ENCODE data around the gene RAD18.

RAD18 gene

GRCh38 chr3:8967553-8967952 lies 4.3 kb upstream of the RAD18 start:
- ChIA-PET CTCF (interaction anchor here (0.6 to 11.7 kb wide), 4 partner anchors 14 to 417 kb away, joined by 3 to 136 read pairs (median 5); no protein-coding TSS in a partner anchor), POLR2A (no interaction called here)
- Histone ChIP-seq H3K9me3 (ENCODE audit: control insufficient read depth, insufficient read depth, low read depth, low read length) (no peaks in the 10 kb centered on the region), H3K4me1 (ENCODE audit: control insufficient read depth, insufficient read depth, low read length) (peaks cover 5% of the 10 kb centered on the region; the same call in 1 of the 2 replicates), H3K4me3 (ENCODE audit: low read depth, low read length) (no peak overlapping the region), H3K27ac (ENCODE audit: extremely low read depth, low read depth, low read length) (no peak overlapping the region), H3K36me3 (ENCODE audit: control insufficient read depth in 2 of 2, insufficient read depth in 1 of 2, low read length in 2 of 2) (no peaks in the 10 kb centered on the region)
- TF ChIP-seq GFI1B (tag by site-specific recombination; IDR thresholded peaks at IDR 0.05) (no peak), ZNF341 (tag by site-specific recombination; IDR thresholded peaks at IDR 0.05; ENCODE audit: low read depth) (no peak)
- TF ChIP-seq, protein P1, sequence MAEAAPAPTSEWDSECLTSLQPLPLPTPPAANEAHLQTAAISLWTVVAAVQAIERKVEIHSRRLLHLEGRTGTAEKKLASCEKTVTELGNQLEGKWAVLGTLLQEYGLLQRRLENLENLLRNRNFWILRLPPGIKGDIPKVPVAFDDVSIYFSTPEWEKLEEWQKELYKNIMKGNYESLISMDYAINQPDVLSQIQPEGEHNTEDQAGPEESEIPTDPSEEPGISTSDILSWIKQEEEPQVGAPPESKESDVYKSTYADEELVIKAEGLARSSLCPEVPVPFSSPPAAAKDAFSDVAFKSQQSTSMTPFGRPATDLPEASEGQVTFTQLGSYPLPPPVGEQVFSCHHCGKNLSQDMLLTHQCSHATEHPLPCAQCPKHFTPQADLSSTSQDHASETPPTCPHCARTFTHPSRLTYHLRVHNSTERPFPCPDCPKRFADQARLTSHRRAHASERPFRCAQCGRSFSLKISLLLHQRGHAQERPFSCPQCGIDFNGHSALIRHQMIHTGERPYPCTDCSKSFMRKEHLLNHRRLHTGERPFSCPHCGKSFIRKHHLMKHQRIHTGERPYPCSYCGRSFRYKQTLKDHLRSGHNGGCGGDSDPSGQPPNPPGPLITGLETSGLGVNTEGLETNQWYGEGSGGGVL (tag by site-specific recombination; IDR thresholded peaks at IDR 0.05) = no peak

DNA sequence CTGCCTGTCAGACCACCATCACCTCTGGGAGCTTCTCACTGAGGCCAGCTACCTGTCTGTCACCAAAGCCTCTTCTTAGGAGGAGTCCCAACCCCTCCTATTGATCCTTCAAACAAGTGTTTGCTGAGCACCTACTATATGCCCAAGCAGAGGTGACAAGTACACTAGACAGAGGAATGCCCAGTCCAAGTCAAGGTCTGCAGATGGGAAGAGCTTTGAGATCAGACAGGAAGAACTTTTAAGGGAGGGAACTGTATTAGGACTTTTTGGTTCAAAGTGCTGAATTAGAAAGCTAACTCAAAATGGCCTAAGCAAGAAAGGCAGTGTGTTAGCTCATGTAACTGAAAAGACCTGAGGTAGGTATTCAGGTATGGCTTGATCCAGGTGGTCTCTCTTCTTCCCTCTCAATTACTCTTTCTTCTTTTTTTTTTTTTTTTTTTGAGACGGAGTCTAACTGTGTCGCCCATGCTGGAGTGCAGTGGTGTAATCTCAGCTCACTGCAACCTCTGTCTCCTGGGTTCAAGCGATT lies 3.6 kb upstream of the RAD18 start:
- H3K27ac ChIP-seq (ENCODE audit: extremely low read depth, low read depth, low read length) = no peak overlapping the region
- H3K4me1 ChIP-seq (ENCODE audit: control insufficient read depth, insufficient read depth, low read length) = peaks cover 5% of the 10 kb centered on the region; the same call in 1 of the 2 replicates
- H3K36me3 ChIP-seq (ENCODE audit: control insufficient read depth in 2 of 2, insufficient read depth in 1 of 2, low read length in 2 of 2) = no peaks in the 10 kb centered on the region
- H3K9me3 ChIP-seq (ENCODE audit: control insufficient read depth, insufficient read depth, low read depth, low read length) = no peaks in the 10 kb centered on the region
- POLR2A ChIA-PET = no interaction called here
- H3K4me3 ChIP-seq (ENCODE audit: low read depth, low read length) = no peak overlapping the region
- CTCF ChIA-PET = interaction anchor here (0.6 to 11.7 kb wide), 6 partner anchors 21 to 417 kb away, joined by 3 to 136 read pairs (median 5); partner anchors contain the start of gene OXTR
- TF ChIP-seq ZNF664 (tag by site-specific recombination; IDR thresholded peaks at IDR 0.05) (peak; percentile 64), KLF9 (tag by site-specific recombination; IDR thresholded peaks at IDR 0.05; ENCODE audit: low read depth) (no peak)

DNA sequence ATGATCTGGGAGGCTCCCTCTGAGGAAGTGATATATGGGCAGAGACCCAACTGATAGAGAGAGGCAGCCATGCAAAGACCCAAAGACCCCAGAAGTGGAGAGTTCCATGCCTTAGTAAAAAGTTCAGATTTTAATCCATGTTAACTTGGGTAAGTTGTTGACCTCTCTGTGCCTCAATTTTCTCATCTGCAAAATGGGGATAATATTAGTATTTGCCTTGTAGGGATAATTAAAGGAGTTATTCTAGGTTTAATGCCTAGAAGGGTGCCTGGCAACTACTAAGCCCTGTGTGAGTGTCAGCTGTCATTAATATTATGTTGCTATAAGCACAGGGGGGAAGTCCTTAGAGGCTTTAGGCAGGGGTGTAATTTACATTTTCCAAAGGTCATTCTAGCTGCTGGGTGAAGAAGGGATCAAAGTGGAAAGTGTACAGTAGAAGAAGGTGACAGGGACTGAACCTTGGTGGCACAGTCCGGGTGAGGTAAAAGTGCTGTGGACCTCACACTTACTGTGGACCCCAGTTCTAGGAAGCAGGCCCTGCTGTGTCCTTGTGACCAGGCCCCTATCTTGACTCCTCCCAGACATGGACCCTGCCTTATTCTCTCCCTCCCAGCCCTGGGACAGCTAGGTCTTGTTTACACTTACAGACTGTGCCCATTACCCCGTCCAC lies 3.0 kb upstream of the RAD18 start:
- Histone ChIP-seq H3K9me3 (ENCODE audit: control insufficient read depth, insufficient read depth, low read depth, low read length) (no peaks in the 10 kb centered on the region), H3K4me1 (ENCODE audit: control insufficient read depth, insufficient read depth, low read length) (peaks cover 5% of the 10 kb centered on the region; the same call in 1 of the 2 replicates), H3K36me3 (ENCODE audit: control insufficient read depth in 2 of 2, insufficient read depth in 1 of 2, low read length in 2 of 2) (no peaks in the 10 kb centered on the region), H3K4me3 (ENCODE audit: low read depth, low read length) (no peak overlapping the region), H3K27ac (ENCODE audit: extremely low read depth, low read depth, low read length) (no peak overlapping the region)
- ChIA-PET CTCF (interaction anchor here (0.5 to 11.7 kb wide), 6 partner anchors 25 to 387 kb away, joined by 3 to 136 read pairs (median 4); partner anchors contain the start of gene OXTR), POLR2A (no interaction called here)
- TF ChIP-seq ZNF776 (tag by site-specific recombination; IDR thresholded peaks at IDR 0.05; ENCODE audit: borderline replicate concordance) (no peak), ZXDB (tag by site-specific recombination; IDR thresholded peaks at IDR 0.05) (no peak), SCRT2 (tag by site-specific recombination; IDR thresholded peaks at IDR 0.05) (no peak), ZNF174 (tag by site-specific recombination; IDR thresholded peaks at IDR 0.05) (no peak), ZNF549 (tag by site-specific recombination; IDR thresholded peaks at IDR 0.05) (no peak)
- TF ChIP-seq, protein P2, sequence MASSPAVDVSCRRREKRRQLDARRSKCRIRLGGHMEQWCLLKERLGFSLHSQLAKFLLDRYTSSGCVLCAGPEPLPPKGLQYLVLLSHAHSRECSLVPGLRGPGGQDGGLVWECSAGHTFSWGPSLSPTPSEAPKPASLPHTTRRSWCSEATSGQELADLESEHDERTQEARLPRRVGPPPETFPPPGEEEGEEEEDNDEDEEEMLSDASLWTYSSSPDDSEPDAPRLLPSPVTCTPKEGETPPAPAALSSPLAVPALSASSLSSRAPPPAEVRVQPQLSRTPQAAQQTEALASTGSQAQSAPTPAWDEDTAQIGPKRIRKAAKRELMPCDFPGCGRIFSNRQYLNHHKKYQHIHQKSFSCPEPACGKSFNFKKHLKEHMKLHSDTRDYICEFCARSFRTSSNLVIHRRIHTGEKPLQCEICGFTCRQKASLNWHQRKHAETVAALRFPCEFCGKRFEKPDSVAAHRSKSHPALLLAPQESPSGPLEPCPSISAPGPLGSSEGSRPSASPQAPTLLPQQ (tag by site-specific recombination; IDR thresholded peaks at IDR 0.05) = no peak

DNA sequence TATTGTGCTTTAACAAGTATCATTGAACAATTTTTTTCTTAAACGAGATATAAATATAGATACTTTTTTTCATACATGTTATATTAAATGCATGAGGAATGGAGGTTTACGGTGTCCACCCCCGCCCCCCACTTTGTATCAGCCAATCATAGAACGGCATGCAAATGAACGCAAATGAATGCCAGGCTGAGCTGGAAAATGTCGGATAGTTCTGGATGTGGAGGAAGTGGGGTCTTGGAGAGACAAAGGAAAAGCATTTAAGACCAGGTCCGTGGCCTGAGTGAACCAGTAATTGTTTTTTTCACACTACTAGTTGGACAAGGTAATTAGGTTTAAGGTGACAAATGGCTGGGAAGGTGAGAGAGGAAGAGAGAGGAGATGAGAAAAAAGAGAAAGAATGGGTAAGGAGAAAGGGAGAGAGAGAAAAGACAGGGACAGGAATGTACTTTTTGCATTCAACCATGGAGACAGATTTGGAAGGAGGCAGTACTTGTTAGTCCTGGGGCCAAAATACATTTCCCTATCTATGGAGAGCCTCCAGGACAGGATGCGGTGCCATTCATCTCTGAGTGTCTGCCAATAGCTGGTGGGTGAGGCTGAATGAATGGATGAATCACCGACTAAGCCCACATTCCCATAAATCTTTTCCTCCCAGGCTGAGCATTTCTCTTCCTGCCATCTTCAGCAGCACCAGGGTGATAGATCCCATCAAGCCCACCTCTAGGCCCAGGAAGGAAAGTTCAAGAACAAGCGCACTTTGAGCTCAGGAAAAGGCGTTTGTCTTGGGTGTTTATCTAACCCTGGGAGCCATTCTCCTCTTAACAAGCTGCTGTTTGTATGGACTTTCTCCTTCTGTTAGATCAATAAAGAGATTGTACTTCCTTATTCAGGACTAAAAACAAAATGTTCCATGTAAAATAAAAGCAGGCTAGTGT lies 1.4 kb upstream of the RAD18 start:
- POLR2A ChIA-PET = no interaction called here
- H3K4me3 ChIP-seq (ENCODE audit: low read depth, low read length) = no peak overlapping the region
- CTCF ChIA-PET = interaction anchor here (0.7 to 11.7 kb wide), 5 partner anchors 10 to 611 kb away, joined by 4 to 136 read pairs (median 4); partner anchors contain the start of gene OXTR
- TF ChIP-seq KLF1 (tag by site-specific recombination; IDR thresholded peaks at IDR 0.05) = no peak
- TF ChIP-seq ZNF596 (tag by site-specific recombination; IDR thresholded peaks at IDR 0.05) = no peak
- TF ChIP-seq, protein P3, sequence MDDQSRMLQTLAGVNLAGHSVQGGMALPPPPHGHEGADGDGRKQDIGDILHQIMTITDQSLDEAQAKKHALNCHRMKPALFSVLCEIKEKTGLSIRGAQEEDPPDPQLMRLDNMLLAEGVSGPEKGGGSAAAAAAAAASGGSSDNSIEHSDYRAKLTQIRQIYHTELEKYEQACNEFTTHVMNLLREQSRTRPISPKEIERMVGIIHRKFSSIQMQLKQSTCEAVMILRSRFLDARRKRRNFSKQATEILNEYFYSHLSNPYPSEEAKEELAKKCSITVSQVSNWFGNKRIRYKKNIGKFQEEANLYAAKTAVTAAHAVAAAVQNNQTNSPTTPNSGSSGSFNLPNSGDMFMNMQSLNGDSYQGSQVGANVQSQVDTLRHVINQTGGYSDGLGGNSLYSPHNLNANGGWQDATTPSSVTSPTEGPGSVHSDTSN (CRISPR knock-in tag; IDR thresholded peaks at IDR 0.05) = no peak
- TF ChIP-seq EGR2 (tag by site-specific recombination; IDR thresholded peaks at IDR 0.05; ENCODE audit: low read depth) = peak; percentile 74
- no peak for TF ChIP-seq ZNF311 (tag by site-specific recombination; IDR thresholded peaks at IDR 0.05; ENCODE audit: borderline replicate concordance)
- no peak for TF ChIP-seq ZNF324 (tag by site-specific recombination; IDR thresholded peaks at IDR 0.05)

More for the DNA sequence above, 1.4 kb upstream of the RAD18 start:
- no peaks in the 10 kb centered on the region for H3K9me3 ChIP-seq (ENCODE audit: control insufficient read depth, insufficient read depth, low read depth, low read length)
- H3K4me1 ChIP-seq (ENCODE audit: control insufficient read depth, insufficient read depth, low read length) = peaks cover 5% of the 10 kb centered on the region; the same call in 1 of the 2 replicates
- H3K27ac ChIP-seq (ENCODE audit: extremely low read depth, low read depth, low read length) = no peak overlapping the region
- peaks cover 3 to 5% of the 10 kb centered on the region in 2 experiments; a peak in 2 of 3 replicates for H3K36me3 ChIP-seq (ENCODE audit: control insufficient read depth in 2 of 2, insufficient read depth in 1 of 2, low read length in 2 of 2)
